Glomerular endothelial cell (primary cell): ENCODE measurements around the gene KCNIP3. TPM values are rescaled to one million over a fixed set of nuclear protein-coding genes. Genes with fewer than 3 reads are reported as not detected.

Source experiments
- DNase-seq: peaks from one replicate; pipeline ENCODE4 v3.0.0-alpha.2; 2011; ENCODE audit warnings: low read depth, low spot score; ENCODE audit errors: extremely low read depth
- total RNA-seq: library from RNA; depleted of rRNA; stranded (reverse); fragments of >200 nt; gene quantifications from 2 replicates; pipeline ENCODE4 v1.2.3, GENCODE V29; 2015

KCNIP3 gene
- total RNA-seq, 1 donor from 2014 or later = 2.2 TPM

DNA sequence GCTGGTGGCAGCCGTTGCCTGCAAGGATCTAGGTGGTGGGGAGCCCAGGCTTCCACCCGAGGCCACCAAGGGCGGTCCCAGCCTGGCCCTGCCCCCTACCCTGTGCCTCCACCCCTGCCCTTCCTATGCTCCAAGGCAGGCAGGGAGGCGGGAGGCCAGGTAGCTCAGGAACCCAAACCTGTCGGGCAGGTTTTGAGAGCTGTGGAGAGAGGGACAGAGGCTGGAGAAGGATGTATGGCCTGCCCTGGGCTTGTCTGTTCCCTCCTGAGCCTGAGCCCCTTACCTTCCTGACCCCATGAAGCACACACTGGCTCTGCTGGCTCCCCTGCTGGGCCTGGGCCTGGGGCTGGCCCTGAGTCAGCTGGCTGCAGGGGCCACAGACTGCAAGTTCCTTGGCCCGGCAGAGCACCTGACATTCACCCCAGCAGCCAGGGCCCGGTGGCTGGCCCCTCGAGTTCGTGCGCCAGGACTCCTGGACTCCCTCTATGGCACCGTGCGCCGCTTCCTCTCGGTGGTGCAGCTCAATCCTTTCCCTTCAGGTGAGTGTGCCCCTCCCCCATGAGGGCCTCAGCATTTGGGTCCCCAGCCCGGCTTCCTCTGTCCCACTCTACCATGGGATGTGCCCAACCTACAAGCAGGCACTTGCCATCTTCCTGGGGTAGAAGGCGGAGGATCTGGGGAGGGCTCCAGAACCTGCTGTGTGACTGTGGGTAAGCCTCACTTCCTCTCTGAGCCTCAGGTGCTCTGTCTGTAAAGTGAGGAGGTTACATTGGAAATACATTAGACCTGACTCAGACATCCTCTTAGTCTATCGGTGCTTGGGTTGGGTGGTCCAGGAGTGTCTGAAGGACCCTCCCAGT, 22.6 kb upstream of the KCNIP3 start, which contains the start of gene PROM2:
Gene PROM2, plus strand, starts transcription at position 159 of the 860 bp plus-strand sequence. Its CDS starts 137 bp downstream, at position 296.
- DNase-seq = no peak

DNA sequence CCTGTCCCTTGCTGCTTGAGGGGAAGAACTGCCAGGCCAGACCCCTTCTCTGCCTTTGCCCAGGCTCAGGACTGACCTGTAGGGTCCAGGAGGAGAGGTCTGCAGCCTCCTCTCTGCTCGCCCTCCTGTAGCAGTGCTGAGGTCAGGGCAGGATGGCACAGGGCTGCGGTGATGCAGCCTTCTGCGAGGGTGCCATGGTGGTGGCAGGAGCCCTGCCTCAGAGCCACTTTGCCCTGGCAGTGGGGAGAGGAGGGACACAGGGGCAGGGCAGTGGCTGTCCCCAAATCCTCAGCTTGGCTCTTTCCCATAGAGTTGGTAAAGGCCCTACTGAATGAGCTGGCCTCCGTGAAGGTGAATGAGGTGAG, 22.0 kb upstream of the KCNIP3 start:
- no peak for DNase-seq

- no peak for DNase-seq
Observed at GRCh38 chr2:95275601-95276243, 21.4 kb upstream of the KCNIP3 start.

GRCh38 chr2:95276244-95276887, 20.8 kb upstream of the KCNIP3 start:
- DNase-seq = no peak

GRCh38 chr2:95276888-95277245, 20.3 kb upstream of the KCNIP3 start:
- no peak for DNase-seq

DNA sequence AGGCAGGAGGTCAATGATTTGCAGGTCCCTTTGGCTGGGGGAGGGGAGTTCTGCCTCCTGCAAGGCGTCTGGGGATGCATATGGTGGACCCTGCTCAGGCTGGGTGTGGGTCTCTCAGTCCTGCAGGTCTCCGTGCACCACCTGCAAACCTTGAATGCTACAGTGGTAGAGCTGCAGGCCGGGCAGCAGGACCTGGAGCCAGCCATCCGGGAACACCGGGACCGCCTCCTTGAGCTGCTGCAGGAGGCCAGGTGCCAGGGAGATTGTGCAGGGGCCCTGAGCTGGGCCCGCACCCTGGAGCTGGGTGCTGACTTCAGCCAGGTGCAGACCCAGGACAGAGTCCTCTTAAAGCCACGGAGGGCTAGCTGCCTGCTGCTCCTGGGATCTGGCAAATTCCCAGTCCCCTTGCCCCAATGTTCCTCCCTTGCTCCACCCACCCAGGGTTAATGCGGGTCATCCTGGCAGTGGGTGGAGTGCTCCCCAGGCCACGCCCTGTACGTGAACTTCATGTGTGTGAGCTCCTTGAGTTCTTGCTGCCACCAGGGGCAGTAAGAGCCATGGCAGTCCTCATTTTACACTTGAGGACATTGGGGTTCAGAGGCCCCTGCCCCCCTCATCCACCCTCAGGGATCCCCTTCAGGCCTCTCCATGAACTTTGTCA, 19.8 kb upstream of the KCNIP3 start:
- no peak for DNase-seq

DNA sequence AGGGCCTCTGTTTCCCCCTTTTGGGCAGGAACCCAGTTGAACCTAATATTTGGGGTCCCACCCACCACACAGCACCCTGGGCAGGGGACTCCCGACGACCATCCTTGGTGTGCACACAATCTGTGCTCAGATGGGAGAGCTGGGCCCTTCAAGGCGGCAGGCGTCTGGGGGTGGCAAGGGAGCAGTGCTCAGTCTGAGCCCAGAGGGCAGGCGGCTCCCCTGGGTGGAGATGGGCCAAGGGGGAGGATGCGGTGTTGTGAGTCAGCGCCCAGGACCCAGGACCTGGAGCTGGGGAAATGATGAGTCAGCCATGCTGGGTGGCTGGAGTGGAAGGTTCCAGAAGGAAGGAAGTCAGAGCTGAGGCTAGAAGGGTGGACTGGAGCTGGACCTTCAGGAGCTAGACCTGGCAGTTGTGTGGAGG, 19.1 kb upstream of the KCNIP3 start:
- no peak for DNase-seq

DNA sequence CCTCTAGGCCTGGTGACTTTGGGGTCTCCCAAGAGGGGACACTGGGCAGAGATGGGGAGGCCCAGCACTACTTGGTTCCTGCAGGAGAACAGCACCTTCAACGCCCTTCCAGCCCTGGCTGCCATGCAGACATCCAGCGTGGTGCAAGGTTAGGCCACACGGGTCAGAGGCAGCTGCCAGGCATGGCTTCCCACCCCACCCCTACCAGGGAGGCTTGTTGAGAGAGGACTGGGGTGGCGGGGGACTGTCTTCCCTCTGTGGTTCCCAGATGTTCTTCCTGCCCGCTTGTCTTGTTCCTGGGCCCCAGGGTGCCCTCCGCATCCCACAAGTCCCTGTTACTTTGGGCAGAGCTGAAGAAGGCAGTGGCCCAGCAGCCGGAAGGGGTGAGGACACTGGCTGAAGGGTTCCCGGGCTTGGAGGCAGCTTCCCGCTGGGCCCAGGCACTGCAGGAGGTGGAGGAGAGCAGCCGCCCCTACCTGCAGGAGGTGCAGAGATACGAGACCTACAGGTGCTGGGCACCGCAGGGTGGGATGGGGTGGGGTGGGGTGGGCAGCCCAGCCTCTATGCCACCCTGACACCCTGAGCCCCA, 18.4 kb upstream of the KCNIP3 start:
- DNase-seq = no peak

- no peak for DNase-seq
Observed at GRCh38 chr2:95279435-95280035, 17.6 kb upstream of the KCNIP3 start.

DNA sequence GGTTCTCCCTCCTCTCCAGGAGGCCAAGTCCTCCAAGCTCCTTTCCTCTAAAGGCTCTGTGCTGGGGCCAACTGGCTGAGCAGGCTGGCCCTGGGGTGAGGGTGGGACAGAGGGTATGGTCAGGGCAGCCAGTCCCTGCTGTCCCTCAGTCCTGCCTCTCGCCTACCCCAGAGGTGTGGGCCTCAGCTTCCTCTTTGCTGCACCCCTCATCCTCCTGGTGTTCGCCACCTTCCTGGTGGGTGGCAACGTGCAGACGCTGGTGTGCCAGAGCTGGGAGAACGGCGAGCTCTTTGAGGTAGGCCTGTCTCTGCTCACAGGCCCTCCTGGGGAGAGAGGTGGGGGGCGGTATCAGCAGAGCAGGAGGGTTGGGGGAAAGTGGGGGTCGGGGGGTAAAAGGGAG, 16.1 kb upstream of the KCNIP3 start:
- DNase-seq = no peak

DNA sequence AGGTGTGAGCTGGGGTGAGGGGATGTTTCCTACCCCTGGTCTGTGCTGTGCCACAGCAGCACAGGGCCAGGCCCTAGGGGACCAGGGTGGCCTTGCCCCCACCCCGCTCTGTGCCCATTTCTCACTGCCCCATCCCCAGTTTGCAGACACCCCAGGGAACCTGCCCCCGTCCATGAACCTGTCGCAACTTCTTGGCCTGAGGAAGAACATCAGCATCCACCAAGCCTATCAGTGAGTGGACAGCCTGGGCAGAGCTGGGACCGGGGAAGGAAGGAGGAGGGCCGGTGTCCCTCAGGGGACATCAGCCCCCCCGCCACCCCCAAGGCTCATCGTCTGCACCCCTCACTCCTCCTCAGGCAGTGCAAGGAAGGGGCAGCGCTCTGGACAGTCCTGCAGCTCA, 15.4 kb upstream of the KCNIP3 start:
- no peak for DNase-seq

DNA sequence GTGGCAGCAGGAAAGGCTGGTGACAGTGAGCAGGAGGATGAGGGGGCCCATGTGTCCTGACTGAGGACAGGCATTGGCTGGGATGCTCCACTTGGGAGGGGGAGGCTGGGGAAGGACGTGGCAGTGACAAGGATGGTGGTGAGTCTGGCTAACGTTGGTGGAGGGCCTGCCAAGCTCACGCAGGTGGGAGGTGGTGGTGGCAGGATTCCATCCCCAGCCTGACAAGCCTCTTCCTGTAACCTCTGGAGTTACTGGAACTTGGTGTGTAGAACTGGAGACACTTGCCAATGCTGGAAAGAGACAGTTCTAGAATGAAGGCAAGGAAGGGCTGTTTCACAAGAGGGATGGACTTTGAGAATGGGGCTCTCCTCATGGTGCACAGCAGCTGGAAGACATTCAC, 14.7 kb upstream of the KCNIP3 start:
- no peak for DNase-seq

DNA sequence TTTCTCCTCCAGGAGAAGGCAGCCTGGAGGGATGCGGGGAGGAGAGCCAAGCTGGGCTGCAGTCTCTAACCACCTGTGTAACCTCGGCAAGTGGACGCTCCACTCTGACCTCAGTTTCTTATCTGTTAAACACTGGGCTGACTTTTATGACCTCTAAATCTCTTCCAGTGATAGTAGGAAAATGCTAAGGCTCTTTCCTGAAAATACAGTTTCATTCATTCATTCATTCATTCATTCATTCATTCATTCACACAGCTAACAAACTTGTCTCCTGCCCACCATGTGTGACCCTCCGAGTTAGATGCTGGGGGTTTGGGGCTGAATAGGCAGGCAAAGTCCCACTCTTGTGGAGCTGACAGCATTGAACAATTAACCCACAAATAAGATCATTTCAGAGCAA, 13.6 kb upstream of the KCNIP3 start:
- no peak for DNase-seq

DNA sequence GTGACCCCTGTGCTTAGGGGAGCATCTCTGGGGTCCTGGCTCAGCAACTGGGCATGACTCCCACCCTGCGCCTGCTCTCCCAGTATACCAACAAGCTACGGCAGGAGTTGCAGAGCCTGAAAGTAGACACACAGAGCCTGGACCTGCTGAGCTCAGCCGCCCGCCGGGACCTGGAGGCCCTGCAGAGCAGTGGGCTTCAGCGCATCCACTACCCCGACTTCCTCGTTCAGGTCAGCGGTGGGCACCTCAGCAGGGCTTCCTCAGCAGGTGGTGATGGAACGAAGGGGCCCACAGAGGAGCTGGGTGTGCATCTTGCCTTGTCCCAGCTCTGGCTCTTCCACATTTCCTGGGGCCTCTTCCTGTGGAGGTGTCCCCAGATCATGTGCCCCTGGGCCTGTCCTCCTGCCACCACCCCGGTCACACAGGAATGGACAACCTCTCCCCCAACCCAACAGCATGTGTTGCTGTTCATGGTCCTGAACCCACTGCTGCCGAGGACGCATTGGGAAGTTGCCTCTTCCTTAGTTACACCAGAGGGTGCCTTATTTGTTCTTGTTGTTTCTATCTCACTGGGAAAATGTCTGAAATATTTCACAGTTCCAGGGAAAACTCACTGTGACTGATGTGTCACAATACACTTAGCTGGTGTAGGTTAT, 12.1 kb upstream of the KCNIP3 start:
- no peak for DNase-seq

DNA sequence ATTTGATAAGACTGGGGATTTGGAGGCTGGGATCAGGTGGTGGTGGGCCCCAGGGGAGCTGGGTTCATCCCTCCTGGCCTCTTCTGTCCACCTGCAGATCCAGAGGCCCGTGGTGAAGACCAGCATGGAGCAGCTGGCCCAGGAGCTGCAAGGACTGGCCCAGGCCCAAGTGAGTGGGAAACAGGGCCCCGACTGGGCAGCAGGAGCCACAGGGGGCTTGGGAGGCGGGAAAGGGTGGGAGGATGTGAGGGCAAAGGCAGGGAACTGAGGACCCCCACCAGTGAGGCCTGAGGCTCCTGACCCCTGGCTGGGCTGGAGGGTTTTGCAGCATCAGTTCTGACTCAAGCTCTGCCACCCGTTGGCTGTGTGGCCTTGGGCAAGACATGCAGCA, 11.6 kb upstream of the KCNIP3 start:
- no peak for DNase-seq

GRCh38 chr2:95287336-95287735, 9.8 kb upstream of the KCNIP3 start:
- DNase-seq = no peak

DNA sequence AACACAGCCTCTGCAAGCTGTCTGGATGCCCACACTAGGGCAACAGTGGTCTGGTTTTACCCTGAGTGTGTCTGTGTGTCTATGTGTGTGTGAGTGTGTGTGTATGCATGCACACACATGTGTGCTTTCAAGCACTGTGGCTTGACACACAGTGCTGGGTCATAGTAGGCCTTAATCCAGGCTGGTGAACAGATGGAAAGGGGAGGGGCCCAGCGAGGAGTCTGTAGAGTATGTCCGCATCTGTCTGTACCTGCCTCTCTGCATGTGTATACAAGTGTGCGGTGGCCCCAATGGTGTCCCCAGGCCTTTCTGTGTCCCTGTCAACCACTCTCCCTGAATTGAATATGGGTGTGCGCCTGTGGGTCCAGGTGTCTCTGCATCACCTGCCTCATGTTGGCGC, 9.3 kb upstream of the KCNIP3 start:
- no peak for DNase-seq

DNA sequence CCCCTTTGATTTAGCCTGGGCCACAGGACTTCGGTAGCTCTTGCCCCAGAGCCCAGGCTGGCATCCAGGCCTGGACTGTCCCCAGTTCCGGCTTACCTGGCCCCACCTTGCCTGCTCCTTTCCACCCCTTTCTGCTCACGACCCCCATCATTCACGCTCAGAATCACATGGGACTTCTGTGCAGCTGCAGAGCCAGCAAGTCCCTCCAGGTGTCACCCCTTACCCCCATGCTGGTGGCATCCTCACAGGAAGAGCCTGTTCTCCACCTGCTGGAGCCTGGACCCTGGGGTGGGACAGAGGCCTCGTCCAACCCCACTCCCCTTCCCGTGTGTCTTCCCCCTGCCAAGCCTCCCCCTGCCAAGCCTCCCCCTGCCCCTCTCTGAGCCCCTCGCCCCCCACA, 7.9 kb upstream of the KCNIP3 start:
- DNase-seq = no peak

DNA sequence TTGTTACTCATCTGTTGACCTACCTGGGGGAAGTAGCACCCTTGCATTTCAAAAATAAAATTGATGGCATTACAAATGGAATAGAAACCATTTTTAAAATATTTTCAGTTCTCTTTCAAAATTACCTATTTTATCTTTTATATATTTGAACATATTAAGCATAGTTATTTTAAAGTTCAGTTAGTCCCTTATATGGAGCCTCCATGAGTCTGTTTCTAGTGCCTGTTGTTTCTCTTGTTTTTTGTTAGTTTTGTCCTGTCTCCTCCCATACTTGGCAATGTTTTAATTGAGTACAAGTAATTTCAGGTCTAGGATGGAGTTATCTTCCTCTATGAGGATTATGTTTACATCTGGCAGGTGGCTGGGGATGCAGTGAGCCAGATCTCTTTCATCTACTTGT, 5.9 kb upstream of the KCNIP3 start:
- no peak for DNase-seq

DNA sequence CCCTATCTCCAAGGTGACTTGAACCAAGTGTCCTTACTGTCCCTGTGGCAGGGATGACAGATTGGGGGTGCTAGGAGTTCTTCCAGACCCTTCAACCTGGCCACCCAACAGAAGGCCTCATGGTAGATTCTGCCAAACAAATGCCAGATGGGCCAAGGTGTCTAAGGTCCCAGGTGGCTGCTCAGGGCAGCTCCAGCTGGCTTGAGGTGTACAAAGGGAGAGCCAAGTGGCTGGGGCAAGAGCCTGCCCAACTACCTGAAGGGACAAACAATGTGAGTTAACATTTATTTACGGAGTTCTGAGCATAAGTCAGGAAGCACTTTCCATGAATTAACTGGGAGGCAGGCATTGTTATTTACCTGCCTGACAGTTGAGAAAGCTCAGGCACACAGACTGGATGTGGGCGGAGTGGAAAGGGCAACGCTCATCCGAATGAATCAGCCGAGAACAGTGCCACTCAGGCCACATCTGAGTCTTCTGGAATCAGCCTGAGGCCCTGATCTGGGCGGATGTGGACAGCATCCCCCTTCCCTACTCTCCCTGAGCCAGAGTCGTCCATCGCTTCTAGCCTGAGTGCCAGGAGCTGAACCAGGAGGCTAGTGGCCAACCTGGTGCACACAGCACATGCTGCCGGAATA, 4.4 kb upstream of the KCNIP3 start:
- no peak for DNase-seq
